HG02798 (cell line): ENCODE measurements around the gene ELAVL1.

Experiments
- ATAC-seq: cut with Tn5 transposase; IDR thresholded peaks from one replicate; pipeline ENCODE4 v1.9.1; 2021; ENCODE audit warnings: mild to moderate bottlenecking; ENCODE audit not compliant: unreplicated experiment, poor library complexity

Gene ELAVL1

DNA sequence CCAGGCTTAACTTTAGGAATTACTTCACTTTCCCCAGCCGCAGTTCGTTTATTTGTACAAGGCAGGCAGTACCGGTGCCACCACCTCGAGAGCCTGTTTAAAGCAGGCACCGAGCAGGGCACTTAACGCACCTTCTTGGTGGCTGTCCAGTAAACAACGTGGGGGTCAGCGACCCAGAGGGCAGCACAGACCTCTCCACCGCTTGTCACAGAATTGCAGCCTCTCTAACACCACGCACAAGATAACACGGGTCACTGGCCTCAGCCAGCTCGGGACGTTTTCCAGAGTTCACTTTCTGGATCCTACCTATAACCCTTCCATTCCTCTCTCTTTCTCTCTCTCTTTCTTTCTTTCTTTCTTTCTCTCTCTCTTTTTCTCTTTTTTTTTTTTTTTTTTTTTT is 16.8 kb upstream of the ELAVL1 start:
- ATAC-seq: no peak

DNA sequence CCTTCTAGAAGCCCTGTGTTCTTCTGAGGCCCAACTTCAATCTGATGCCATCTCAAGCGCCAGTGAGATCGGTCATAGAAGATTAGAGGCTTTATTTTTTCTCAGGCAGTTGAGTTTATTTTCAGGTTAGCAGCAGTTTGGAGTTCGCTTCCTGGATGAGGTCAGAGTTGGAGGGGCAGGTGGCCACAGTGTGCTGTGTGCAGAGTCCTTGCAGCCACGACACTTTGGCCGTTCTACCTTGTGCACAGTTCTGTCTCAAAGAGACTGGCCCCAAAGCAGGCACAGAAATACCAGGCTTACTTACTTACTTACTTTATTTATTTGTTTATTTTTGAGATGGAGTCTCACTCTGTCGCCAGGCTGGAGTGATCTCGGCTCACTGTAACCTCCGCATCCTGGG is 15.9 kb upstream of the ELAVL1 start:
- ATAC-seq: no peak

DNA sequence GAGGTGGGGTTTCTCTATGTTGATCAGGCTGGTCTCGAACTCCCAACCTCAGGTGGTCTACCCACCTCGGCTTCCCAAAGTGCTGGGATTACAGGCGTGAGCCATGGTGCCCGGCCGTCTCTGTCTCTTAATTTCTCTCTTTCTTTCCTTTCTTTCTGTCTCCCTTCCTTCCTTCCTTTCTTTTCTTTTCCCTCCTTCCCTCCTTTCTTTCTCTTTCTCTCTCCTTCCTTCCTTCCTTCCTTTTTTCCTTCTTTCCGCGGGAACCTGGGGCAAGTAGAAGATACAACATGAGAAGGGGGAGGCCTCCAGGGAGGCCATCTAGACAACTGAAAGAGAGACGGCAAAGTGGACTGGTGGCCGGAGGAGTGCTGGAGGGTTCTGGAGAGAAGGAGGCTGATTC is 15.2 kb upstream of the ELAVL1 start:
- no peak for ATAC-seq

DNA sequence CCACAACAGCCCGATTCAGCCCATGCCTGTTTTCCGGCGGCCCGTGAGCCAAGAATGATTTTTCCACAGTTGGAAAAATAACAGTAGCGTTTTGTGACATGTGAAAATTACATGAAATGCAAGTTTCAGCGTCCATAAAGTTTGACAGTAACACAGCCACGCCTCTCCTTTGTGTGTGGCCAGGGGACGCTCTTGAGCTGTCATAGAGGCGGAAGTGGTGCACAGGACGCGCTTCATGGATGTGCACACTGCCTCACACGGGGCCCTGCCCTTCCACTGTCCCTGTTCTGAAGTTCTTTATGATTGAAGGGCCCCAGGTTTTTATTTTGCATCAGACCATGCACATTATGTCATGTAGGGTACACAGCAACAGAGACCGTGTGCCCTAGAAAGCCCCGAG is 12.4 kb upstream of the ELAVL1 start:
- no peak for ATAC-seq

DNA sequence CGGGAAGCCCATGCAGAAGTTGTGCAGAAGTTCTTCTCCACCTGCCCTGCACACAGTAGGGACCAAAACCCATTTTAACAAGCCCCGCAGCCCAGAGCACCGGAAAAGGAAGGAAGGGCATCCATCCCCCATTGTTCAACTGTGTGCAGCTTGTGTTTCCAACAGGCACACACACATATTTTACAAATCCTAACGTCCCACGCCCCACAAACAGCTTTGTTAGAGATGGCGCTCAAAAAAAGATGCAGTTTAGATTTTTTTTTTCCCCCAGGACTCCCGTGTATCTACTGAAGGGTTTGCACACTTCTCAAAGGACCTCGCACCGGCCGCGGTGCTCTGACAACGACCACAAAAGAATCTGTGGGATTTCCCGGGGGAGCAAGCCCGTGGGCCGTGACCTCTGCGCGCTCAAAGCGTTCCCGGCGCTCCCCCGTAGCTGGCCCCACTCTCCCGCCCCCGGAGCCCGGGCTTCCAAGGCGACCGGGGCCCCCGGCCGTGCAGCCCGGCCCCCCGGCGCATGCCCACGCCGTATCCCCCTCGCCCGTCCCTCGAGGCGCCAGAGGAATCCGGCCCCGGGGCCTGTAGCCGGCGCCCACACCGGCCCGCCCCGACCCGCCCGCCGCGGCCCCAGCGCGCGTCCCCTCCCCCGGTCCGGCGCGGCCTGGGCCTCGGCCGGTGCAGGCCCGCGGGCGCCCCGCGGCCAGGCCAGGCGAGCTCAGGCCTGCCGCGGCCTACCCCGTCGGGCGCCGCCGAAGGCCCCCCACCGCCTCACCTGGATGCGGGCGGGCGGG is 523 bp downstream of the ELAVL1 start:
- peak; percentile 30 for ATAC-seq

DNA sequence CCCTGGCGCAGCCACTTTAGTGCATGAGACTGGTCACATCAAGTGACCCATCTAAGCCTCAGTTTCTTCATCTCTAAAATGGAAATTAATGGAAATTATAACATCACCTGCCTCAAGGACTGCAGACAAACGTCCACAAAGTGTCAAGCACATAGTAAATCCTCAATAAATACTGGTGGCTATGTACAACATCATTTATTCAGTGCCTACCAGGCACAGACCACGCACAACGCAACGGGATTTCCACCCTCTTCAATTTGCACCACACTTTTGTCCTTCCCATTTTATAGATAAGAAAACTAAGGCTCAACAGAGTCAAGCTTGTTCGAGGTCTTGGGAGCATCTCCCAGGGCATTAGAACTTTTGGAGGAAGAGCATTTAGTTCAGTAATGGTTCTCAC is 1.4 kb downstream of the ELAVL1 start:
- ATAC-seq: no peak

DNA sequence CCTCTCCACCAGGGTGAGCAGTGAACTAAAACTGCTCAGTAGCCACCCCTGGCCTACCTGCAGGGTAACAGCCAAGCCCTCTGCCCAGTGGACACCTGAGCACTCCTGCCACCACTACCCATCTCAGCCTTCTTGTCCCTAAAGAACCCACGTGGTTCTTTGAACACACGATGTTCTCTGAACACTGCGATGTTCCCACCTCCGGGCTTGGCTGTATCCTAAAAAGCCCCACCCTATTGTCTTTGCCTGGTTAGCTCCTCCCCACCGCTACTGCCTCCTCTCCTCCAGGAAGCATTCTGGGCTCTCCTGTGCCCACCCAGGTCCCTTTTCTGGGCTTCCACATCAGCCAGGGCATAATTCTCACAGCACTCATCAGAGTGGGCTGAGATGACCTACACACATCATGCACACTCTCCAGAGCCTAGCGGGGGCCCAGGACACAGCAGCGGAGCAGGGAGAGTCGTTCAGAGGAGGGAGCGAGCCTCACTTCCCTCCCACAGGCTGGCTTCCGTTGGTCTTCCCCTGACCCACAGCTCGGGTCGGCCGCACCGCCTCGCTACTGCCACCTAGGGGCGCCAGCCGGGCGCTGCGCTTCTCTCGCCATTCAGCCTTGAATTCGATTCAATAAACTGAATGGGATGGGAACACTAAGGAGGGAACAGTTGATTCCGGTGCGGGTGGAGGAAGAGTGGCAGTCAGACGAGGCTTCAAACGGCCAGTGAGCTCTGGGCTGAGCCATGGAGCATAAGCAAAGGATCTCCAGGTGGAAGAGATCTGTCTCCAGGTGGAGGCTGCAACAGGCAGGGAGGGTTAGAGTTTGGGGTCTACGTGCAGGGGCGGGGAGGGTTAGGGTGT is 3.2 kb downstream of the ELAVL1 start:
- ATAC-seq: peak; percentile 40

DNA sequence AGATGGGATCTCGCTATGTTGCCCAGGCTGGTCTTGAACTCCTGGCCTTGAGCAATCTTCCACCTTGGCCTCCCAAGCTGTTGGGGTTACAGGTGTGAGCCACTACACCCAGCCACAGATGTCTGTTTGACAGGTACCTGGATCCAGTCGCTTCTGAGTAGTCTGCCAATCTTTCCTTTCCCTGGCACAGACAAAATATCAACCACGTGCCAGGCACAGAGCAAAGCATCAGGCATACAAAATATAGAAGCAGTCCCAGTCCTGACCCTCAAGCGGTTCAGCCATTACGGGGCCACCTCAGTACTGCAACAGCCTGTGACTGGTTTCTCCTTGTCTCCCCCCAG is 3.8 kb downstream of the ELAVL1 start:
- ATAC-seq: no peak

DNA sequence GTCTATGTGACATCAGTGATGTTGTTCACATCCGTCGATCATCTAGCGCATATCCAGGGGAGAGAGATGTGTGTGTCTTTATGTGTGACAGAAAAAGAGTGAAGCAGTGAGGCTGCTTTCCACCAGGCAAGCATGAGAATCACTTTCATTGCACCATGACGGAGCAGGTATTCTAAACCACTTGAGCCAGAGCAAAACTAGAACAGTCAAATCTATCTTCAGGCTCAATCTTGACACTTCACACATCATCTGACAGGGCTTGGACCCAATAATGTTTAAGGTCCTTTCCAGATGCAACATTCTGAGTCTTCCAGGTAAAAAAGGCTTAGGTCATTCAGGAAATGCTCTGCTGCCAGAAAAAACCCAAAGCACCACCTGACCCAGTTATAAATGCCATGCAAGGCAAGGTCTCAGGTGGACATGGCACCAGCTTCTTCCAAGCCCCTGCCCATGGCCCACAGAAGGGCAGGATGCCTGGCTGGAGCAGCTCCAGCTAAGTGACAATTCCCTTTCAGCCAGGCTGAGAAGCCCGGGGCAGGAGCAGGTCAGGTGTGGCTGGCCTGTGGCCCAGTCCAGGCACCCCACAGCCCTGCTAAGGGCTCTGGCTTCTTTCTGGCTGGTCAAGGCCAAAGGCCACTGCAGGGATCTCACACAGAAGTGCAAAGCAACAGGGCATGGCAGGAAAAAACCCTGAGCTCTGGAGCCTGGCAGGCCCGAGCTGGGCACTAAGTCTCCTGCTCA is 5.0 kb downstream of the ELAVL1 start:
- no peak for ATAC-seq

DNA sequence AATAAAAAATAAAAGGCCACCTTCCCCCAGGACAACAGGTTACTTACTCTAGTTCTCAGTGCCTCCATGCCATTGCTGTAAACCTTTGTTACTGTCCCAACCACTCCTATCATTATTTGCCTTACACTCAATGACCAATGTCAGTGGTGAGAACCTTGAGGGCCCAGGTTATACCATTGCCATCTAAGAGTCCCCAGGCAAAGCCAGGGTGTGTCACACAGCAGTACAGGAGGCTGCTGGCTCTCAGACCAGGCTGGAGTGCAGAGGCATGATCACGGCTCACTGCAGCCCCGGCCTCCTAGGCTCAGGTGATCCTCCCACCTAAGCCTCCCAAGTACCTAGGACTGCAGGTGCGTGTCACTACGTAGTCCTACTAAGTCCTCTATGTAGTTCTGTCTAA is 6.1 kb downstream of the ELAVL1 start:
- ATAC-seq: no peak

DNA sequence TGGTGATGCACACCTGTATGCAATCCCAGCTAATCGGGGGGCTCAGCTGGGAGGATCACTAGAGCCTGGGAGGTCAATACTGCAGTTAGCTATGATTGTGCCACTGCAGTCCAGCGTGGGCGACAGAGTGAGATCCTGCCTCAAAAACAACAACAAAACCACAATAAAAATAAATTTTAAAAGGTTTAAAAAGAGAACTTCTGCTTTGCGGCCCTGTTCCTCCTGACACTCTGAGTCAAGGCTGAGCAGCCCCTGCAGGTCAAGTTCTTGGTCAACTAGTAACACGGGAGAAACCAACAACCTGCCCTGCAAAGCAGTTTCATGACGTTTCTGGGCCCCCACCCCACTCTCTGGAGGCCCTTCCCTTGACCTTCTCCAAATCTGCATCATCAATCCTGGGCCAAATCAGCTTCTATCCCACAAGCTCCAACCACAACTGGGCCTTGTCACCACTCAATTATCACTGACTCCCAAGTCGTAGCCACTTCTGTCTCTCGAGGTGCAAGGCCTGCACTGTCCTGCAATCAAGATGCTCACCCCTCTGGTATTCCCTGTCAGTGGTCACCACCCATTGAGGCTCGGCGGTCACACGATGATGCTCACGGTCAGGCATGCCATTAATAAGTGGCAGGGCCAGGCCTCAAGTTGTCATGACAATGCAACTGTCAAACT is 7.5 kb downstream of the ELAVL1 start:
- ATAC-seq: no peak

DNA sequence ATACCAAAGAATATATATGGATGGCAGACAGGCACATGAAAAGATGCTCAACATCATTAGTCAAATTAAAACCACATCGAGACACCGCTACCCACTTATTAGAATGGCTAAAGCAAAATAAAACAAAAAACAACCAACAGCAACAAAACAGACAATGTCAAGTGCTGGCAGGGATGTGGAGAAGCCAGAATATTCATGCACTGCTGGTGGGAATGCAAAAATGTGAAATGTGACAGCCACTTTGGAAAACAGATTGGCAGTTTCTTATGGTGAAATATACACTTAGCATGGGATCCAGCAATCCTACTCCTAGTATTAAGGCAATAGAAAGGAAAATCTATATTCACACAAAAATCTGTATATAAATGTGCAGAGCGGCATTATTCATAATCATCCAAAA is 8.6 kb downstream of the ELAVL1 start:
- ATAC-seq: no peak

DNA sequence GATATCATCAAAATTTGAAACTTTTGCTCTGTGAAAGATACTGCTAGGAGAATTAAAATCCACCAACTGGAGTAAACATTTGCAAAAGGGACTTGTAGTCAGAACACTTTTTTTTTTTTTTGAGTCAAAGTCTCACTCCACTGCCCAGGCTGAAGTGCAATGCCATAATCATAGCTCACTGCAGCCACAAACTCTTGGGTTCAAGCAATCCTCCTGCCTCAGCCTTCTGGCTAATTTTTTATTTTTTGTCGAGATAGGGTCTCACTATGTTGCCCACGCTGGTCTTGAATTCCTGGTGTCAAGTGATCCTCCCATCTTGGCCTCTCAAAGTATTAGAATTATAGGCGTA is 9.7 kb downstream of the ELAVL1 start:
- no peak for ATAC-seq

DNA sequence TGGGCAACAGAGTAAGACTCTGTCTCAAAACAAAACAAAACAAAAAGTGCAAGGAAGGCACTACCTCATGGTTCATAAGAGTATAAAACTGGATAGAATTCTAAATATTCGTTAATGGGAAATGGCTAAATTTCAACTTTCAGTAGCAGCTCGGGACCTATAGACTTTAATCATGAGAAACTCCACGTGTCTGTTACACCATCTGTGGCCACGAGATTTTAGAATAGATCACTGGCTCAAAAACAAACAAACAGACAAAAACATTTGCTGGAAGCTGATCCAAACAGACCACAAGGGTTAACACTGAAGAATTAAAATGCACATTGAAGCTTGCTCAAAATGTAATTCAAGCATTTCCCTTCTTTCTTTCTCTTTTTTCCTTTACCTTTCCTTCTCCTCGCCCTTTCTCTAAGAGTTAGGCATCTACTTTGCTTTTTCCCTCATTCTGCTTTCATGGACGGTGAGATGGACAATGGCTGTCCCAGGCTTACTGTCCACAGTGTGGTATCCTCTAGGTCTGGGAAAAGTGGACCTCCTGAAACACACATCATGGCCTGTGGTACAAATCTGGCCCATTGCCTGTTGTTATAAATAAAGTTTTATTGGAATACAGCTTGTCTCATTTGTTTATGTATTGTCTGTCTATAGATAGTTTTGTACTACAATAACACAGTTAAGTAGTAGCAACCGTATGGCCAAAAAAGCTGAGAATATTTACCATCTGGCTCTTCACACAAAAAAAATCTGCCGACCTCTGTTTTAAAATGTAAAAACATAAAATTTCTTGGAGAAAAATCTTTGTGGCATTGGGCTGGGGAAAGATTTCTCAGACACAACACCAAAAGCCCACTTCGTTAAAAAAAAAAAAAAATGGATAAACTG is 10.3 kb downstream of the ELAVL1 start:
- ATAC-seq: no peak

DNA sequence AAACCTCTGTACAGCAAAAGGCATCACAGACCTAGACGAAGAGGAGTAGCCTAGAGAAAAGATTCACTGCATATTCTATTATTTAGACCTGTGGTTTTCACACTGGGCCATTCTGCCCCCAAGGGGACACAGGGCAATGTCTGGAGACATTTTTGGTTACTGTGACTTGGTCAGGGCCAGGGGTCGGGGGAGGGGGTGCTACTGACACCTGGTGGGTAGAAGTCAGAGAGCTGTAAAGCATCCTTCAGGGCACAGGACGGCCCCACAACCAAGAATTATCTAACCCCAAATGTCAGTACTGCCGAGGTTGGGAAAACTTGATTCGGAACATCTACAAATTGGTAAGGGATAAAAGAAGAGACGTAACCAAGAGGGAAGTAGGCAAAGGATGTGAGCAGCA is 11.3 kb downstream of the ELAVL1 start:
- ATAC-seq: no peak

DNA sequence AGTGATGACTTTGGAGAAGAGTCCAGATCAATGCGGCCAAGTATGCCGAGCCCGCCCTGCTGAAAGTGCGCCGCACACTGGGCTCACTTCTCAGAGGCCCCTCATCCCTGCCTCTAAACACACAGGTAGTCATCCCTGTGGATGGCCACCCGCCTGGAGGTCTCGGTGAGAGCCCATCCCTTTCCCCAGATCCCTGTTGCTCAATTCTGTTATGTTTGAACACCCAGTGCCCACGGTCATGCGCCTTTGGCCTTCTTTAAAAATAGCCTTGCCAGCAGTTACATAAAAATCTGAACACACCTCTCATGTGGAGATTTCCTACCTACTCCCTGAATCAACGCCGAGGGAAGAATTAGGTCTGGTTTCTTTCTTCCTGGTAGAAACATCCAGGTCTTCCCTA is 11.9 kb downstream of the ELAVL1 start:
- ATAC-seq: no peak

DNA sequence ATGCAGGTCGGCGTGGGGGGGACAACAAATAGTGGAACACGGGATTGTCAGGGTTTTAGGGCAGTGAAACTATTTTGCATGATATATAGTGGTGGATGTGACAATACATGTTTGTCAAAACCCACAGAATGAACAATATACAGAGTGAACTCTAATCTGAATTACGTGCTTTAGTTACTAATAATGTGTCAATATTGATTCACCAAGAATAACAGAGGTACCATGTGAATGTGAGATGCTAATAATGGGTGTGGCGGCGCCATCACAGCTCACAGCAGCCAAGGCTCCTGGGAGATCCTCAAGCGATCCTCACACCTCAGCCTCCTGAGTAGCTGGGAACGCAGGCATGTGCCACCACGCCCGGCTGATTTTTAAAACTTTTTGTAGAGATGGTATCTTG is 12.9 kb downstream of the ELAVL1 start:
- ATAC-seq: no peak

DNA sequence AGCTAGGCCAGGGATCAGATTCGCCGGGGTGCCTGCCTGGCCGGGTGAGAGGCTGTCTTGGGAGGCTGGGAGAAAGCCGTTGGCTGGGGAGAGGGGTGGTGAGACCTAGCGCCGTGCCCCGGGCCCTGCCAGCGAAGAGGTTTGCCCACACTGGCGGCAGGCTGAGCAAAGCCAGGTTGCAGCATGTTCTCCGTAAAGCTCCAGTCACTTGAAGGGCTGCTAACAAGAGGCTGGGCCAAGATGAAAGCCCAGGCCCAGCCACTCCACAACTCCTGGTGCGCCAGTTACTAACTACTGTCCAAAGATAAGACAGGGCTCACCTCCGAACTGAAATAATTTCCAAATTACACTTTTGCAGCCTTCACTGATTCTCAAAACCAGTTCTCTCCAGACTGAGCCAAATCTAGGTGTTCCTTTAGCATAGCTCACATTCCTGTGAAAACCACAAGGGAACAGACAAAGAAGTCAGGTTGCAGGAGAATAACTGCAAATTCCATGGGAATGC is 16.3 kb downstream of the ELAVL1 start:
- no peak for ATAC-seq

DNA sequence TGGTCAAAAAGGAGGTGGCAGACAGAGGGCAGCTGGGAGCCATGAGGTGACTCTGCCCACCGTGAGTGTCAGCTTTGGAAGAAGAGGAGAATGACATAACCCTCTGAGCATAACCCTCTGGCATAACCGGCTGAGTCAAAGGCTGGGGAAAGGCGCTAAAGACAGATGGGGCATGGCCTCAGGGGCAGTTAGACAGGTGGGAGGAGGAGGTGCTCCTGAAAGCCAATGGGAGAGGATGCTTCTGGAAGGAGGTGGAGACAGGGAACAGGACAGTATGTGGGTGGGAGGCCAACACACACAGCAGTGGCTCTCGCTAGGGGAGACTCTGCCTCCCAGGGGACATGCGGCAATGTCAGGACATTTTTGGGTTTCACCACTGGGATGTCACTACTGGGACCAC is 17.1 kb downstream of the ELAVL1 start:
- ATAC-seq: no peak
